Measurements from ENCODE around the gene TKTL2.

- TF ChIP-seq CTCF (IDR thresholded peaks at IDR 0.05; ENCODE audit: insufficient read depth, low read length) (no peak), POLR2AphosphoS5 (IDR thresholded peaks at IDR 0.05; ENCODE audit: low read depth) (no peak), GABPA (IDR thresholded peaks at IDR 0.05; ENCODE audit: low read depth) (no peak), REST (IDR thresholded peaks at IDR 0.05; ENCODE audit: insufficient replicate concordance, low read depth) (no peak), SPI1 (IDR thresholded peaks at IDR 0.05; ENCODE audit: borderline replicate concordance, low read depth) (no peak)
These were observed 473 bp upstream of the TKTL2 start for GRCh38 chr4:163474027-163474426.
